HepG2 (cell line): ENCODE results near the gene DGAT2. TPM values are rescaled to one million over a fixed set of nuclear protein-coding genes. Genes with fewer than 3 reads are reported as not detected.

Experiments used
- ATAC-seq: fragments of 200-7000 bp; cut with Tn5 transposase; 3 replicates; pipeline ENCODE4 v1.9.1; 2020; ENCODE audit warnings: mild to moderate bottlenecking, moderate library complexity
- BruUV-seq: library from RNA; stranded (reverse); fragments of 400-500 nt; replicated peaks from 2 replicates; lab custom pipeline; 2021; lab: Mats Ljungman, UMichigan
- CTCF ChIA-PET: fragments of 300-600 bp; formaldehyde crosslinking; extraction: SDS; loops from one replicate; lab custom pipeline; 2021; ENCODE audit warnings: low total read pairs, inconsistent platforms, low intra/inter-chr PET ratio; lab: Yijun Ruan, JAX
- POLR2A ChIA-PET: fragments of 350-600 bp; sonication (Branson Sonifier 250); formaldehyde crosslinking; loops from one replicate; lab custom pipeline; 2020; ENCODE audit warnings: antibody characterized with exemption, inconsistent platforms; lab: Yijun Ruan, JAX
- DNase-seq: peaks from one replicate; pipeline ENCODE4 v3.0.0-alpha.2; 2015; ENCODE audit warnings: low spot score
- FAIRE-seq: peaks from 3 replicates; lab custom pipeline; 2011; peaks lifted over from hg19 to GRCh38; lab: Jason Lieb, UNC
- H2AFZ ChIP-seq: one replicate; pipeline ENCODE4 v1.6.1; 2011; ENCODE audit warnings: low read length, inconsistent platforms
- H3K27ac ChIP-seq: fragments of 300-600 bp; 3 replicates; pipeline ENCODE4 v1.8.0; 2011; ENCODE audit warnings: mixed run types, mild to moderate bottlenecking, mixed read lengths, low read length, inconsistent platforms; ENCODE audit not compliant: insufficient read depth; ENCODE audit errors: extremely low read length
- H3K27me3 ChIP-seq, 2 experiments: fragments of 200-600 bp in 1 of 2; 2 replicates in 1 of 2; 3 replicates in 1 of 2; pipeline versions ENCODE4 v1.6.0 to v1.8.0; 2011; ENCODE audit warnings: low read length in 2 of 2, mild to moderate bottlenecking in 2 of 2, moderate library complexity in 2 of 2, inconsistent platforms in 1 of 2; ENCODE audit not compliant: insufficient read depth in 2 of 2, control insufficient read depth in 1 of 2
- H3K36me3 ChIP-seq, 2 experiments: fragments of 200-600 bp in 1 of 2; replicated peaks in 1 of 2; 2 replicates in 1 of 2; 3 replicates in 1 of 2; pipeline versions ENCODE4 v1.5.1 to v1.8.0; 2011; ENCODE audit warnings: low read length in 2 of 2, inconsistent platforms in 1 of 2; ENCODE audit not compliant: insufficient read depth in 2 of 2, control insufficient read depth in 1 of 2
- H3K4me1 ChIP-seq: 2 replicates; pipeline ENCODE4 v1.5.1; 2012; ENCODE audit warnings: low read length, inconsistent platforms; ENCODE audit not compliant: insufficient read depth
- H3K4me2 ChIP-seq: 2 replicates; pipeline ENCODE4 v1.6.0; 2011; ENCODE audit warnings: low read depth, low read length, inconsistent platforms
- H3K4me3 ChIP-seq, 3 experiments: fragments of 200-600 bp in 1 of 3; sonication (generic), shearing (Covaris generic) in 1 of 3; replicated peaks in 1 of 3; 2 replicates each; pipeline ENCODE4 v1.5.1; 2011 to 2016; ENCODE audit warnings: low read length in 3 of 3, inconsistent platforms in 2 of 3, low read depth in 2 of 3, mild to moderate bottlenecking in 2 of 3, control low read depth in 1 of 3, mixed read lengths in 1 of 3; ENCODE audit not compliant: insufficient read depth in 1 of 3
- H3K79me2 ChIP-seq: one replicate; pipeline ENCODE4 v1.6.1; 2011; ENCODE audit warnings: low read length, inconsistent platforms; ENCODE audit not compliant: insufficient read depth
- H3K9ac ChIP-seq: 2 replicates; pipeline ENCODE4 v1.6.0; 2011; ENCODE audit warnings: mild to moderate bottlenecking, low read depth, low read length, inconsistent platforms; ENCODE audit not compliant: insufficient read depth
- H3K9me3 ChIP-seq: 2 replicates; pipeline ENCODE4 v1.5.1; 2012; ENCODE audit warnings: mild to moderate bottlenecking, low read length
- H4K20me1 ChIP-seq: 2 replicates; pipeline ENCODE4 v1.6.0; 2011; ENCODE audit warnings: inconsistent platforms, mild to moderate bottlenecking, low read length, moderate library complexity; ENCODE audit not compliant: insufficient read depth
- GPN1 ChIP-seq: sonication (generic); formaldehyde crosslinking; IDR thresholded peaks from 2 replicates; pipeline ENCODE4 v1.5.1; 2020; ENCODE audit warnings: missing genetic modification reagents, borderline replicate concordance
- HNRNPUL1 ChIP-seq: fragments of 200-400 bp; formaldehyde crosslinking; IDR thresholded peaks from 2 replicates; pipeline ENCODE4 v1.6.1; 2017; ENCODE audit warnings: low read depth, mild to moderate bottlenecking, low read length, moderate library complexity
- IKZF1 ChIP-seq: fragments of 450-650 bp; IDR thresholded peaks from 2 replicates; pipeline ENCODE4 v1.7.1; 2016
- NFATC3 ChIP-seq: sonication (generic); formaldehyde crosslinking; IDR thresholded peaks from 2 replicates; pipeline ENCODE4 v1.5.1; 2020; ENCODE audit warnings: mild to moderate bottlenecking, missing genetic modification reagents
- NRL ChIP-seq: sonication (generic); formaldehyde crosslinking; IDR thresholded peaks from 2 replicates; pipeline ENCODE4 v1.5.0; 2020; ENCODE audit warnings: missing genetic modification reagents, mild to moderate bottlenecking, moderate library complexity, borderline replicate concordance
- RBFOX2 ChIP-seq: fragments of 200-400 bp; formaldehyde crosslinking; IDR thresholded peaks from 2 replicates; pipeline ENCODE4 v1.6.1; 2017; ENCODE audit warnings: low read depth, mild to moderate bottlenecking, low read length
- SOX13 ChIP-seq, 3 experiments: fragments of 450-650 bp in 1 of 3; sonication (generic) in 1 of 3; formaldehyde crosslinking in 1 of 3; IDR thresholded peaks in 2 of 3; conservative IDR thresholded peaks in 1 of 3; 2 replicates each; pipeline versions ENCODE4 v1.5.0 to v1.6.1; 2016 to 2020; ENCODE audit warnings: antibody characterized with exemption in 1 of 3, mild to moderate bottlenecking in 1 of 3, missing compliant biosample characterization in 1 of 3, missing genetic modification reagents in 1 of 3, moderate library complexity in 1 of 3
- TSC22D2 ChIP-seq: sonication (generic); formaldehyde crosslinking; IDR thresholded peaks from 2 replicates; pipeline ENCODE4 v1.5.1; 2020; ENCODE audit warnings: missing genetic modification reagents, mild to moderate bottlenecking, borderline replicate concordance
- WGBS: methylation state at CpG from one replicate; pipeline ENCODE4 v1.1.6; 2017; ENCODE audit warnings: low lambda C conversion rate; 5-methylcytosine and 5-hydroxymethylcytosine counted together
- in situ Hi-C: cut with HindIII; loops from 2 replicates; pipeline ENCODE4 v1.10.0; 2017; ENCODE audit warnings: low pct_unique_long_range_greater_than_20kb; ENCODE audit not compliant: extremely low pct_ligation_motif_present
- intact Hi-C: fragments of 100-400 bp; cut with micrococcal nuclease; formaldehyde crosslinking; loops from one replicate; pipeline ENCODE4 v1.10.0; 2022; ENCODE audit not compliant: unreplicated experiment
- polyA plus RNA-seq, 8 experiments: library from polyadenylated mRNA; depleted of rRNA in 3 of 8; stranded (reverse) in 7 of 8; unstranded in 1 of 8; fragments of >200 nt; fragmentation: Illumina TruSeq in 4 of 8; extraction: Trizol in 4 of 8; gene quantifications; 2 replicates each; pipeline versions ENCODE4 v1.2.1 to v1.2.3, GENCODE V29; 2011 to 2016; ENCODE audit warnings: low read depth in 4 of 8, missing spikeins in 1 of 8, mixed read lengths in 1 of 8; ENCODE audit not compliant: insufficient read depth in 1 of 8
- total RNA-seq, 5 experiments: library from RNA; depleted of rRNA; stranded (reverse); fragments of >200 nt; fragmentation: Illumina TruSeq; extraction: Trizol; gene quantifications; 2 replicates each; pipeline ENCODE4 v1.2.3, GENCODE V29; 2016; ENCODE audit warnings: low read depth in 1 of 5
- TF ChIP-seq, protein P1 (sequence below): sonication (generic); formaldehyde crosslinking; IDR thresholded peaks from 2 replicates; pipeline ENCODE4 v1.8.0; 2023; ENCODE audit warnings: mild to moderate bottlenecking, missing genetic modification reagents
- TF ChIP-seq, protein P2 (sequence below): sonication (generic); formaldehyde crosslinking; IDR thresholded peaks from 2 replicates; pipeline ENCODE4 v1.4.0; 2020; ENCODE audit warnings: missing genetic modification reagents

Gene DGAT2
- total and polyA plus RNA-seq, 2 of the 13 experiments (the other 11 are each of a cell fraction or from before 2014, with no cell fraction given), result 39.0 to 65.6 TPM

DNA sequence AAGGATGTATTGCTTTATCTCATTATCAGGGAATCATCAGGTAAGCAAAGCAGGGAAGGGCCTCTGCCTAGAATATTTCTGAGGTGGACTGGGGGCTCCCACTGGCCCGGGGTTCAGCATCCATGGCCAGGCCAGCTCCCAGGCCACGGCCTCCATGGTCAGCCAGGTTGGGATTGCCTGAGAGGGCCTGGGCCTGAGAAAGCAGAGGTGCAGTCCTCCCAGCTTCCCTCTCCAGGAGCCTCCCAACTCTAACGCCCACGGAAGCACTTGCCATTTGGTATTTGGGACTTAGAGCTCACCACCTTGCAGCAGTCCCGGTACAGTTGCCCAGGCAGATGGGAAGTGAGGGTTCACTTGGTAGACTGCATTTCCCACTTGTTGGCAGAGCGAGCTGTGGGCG is 12.7 kb downstream of the DGAT2 start:
- Histone ChIP-seq H3K36me3 (peaks cover 3 to 4% of the 10 kb centered on the region in 2 experiments; a peak in 3 of 5 replicates), H3K27me3 (no peaks in the 10 kb centered on the region), H3K9me3 (no peaks in the 10 kb centered on the region), H3K4me3 (no peak overlapping the region), H4K20me1 (no peaks in the 10 kb centered on the region), H2AFZ (no peak overlapping the region), H3K27ac (peak overlapping the region; percentile 92), H3K4me1 (peaks cover 66% of the 10 kb centered on the region), H3K79me2 (no peaks in the 10 kb centered on the region), H3K9ac (no peak overlapping the region), H3K4me2 (no peak overlapping the region)
- DNase-seq, result no peak
- TF ChIP-seq HNRNPUL1 (no peak), NFATC3 (CRISPR knock-in tag) (0 out of 2 replicates have a peak, but pooled peaks have one; percentile 49), NRL (CRISPR knock-in tag) (peak; percentile 31; the same call in 1 of the 2 replicates), IKZF1 (no peak), TSC22D2 (no peak)
- 95% methylated on average over 7 of the region's 7 CpGs for WGBS
- intact Hi-C loops (no loop called here), in situ Hi-C loops (no loop called here)
- ChIA-PET POLR2A (interaction anchor here (1.7 to 7.9 kb wide), 5 partner anchors 13 to 61 kb away, joined by 4 to 138 read pairs (median 23); partner anchors contain the start of gene DGAT2), CTCF (no interaction called here)
- no peak for FAIRE-seq
- no peak for ATAC-seq
- BruUV-seq, result no TSS peak

DNA sequence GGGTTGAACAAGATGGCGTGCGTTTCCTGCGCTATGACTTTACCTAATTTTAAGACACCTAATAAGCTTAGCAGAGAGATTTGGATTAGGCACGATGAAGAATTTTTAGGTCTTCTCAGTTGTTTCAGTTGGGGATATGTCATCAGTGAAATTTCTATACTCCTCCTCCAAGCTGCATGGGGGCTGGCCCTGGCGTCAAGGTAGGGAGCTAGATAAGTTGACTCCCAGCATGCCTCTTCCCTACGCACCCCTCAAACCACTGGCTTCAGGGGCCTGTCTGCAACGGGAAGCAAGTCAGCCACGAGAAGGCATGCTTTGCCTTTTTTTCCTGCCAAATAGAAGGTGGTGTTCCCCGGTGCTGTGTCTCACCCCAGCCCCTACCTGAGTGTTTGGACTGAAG is 13.3 kb downstream of the DGAT2 start:
- Histone ChIP-seq H4K20me1 (no peaks in the 10 kb centered on the region), H2AFZ (no peak overlapping the region), H3K4me3 (no peak overlapping the region), H3K79me2 (no peaks in the 10 kb centered on the region), H3K36me3 (peaks cover 0 to 3% of the 10 kb centered on the region in 2 experiments; a peak in 2 of 5 replicates), H3K27ac (peak overlapping the region; percentile 92), H3K4me1 (peaks cover 71% of the 10 kb centered on the region), H3K4me2 (no peak overlapping the region), H3K9ac (0 out of 2 replicates have a peak overlapping the region, but pooled peaks have one; percentile 57), H3K9me3 (no peaks in the 10 kb centered on the region), H3K27me3 (no peaks in the 10 kb centered on the region)
- ChIA-PET POLR2A (interaction anchor here (1.6 to 7.9 kb wide), 7 partner anchors 13 to 61 kb away, joined by 4 to 138 read pairs (median 23); no protein-coding TSS in a partner anchor), CTCF (no interaction called here)
- no peak for FAIRE-seq
- BruUV-seq, result no TSS peak
- 98% methylated on average over 6 of the region's 9 CpGs for WGBS
- TF ChIP-seq RBFOX2 (0 out of 2 replicates have a peak, but pooled peaks have one; percentile 6), SOX13 (IDR thresholded peaks at IDR 0.05) (no peak), SOX13 (CRISPR knock-in tag; conservative IDR thresholded peaks at IDR 0.05 in 1 of 2, IDR thresholded peaks at IDR 0.05 in 1 of 2) (no peak), GPN1 (CRISPR knock-in tag) (no peak)
- TF ChIP-seq, protein P1, sequence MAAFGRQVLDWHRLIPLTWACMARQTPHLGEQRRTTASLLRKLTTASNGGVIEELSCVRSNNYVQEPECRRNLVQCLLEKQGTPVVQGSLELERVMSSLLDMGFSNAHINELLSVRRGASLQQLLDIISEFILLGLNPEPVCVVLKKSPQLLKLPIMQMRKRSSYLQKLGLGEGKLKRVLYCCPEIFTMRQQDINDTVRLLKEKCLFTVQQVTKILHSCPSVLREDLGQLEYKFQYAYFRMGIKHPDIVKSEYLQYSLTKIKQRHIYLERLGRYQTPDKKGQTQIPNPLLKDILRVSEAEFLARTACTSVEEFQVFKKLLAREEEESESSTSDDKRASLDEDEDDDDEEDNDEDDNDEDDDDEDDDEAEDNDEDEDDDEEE (CRISPR knock-in tag), result no peak
- TF ChIP-seq, protein P2, sequence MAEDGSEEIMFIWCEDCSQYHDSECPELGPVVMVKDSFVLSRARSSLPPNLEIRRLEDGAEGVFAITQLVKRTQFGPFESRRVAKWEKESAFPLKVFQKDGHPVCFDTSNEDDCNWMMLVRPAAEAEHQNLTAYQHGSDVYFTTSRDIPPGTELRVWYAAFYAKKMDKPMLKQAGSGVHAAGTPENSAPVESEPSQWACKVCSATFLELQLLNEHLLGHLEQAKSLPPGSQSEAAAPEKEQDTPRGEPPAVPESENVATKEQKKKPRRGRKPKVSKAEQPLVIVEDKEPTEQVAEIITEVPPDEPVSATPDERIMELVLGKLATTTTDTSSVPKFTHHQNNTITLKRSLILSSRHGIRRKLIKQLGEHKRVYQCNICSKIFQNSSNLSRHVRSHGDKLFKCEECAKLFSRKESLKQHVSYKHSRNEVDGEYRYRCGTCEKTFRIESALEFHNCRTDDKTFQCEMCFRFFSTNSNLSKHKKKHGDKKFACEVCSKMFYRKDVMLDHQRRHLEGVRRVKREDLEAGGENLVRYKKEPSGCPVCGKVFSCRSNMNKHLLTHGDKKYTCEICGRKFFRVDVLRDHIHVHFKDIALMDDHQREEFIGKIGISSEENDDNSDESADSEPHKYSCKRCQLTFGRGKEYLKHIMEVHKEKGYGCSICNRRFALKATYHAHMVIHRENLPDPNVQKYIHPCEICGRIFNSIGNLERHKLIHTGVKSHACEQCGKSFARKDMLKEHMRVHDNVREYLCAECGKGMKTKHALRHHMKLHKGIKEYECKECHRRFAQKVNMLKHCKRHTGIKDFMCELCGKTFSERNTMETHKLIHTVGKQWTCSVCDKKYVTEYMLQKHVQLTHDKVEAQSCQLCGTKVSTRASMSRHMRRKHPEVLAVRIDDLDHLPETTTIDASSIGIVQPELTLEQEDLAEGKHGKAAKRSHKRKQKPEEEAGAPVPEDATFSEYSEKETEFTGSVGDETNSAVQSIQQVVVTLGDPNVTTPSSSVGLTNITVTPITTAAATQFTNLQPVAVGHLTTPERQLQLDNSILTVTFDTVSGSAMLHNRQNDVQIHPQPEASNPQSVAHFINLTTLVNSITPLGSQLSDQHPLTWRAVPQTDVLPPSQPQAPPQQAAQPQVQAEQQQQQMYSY (CRISPR knock-in tag), result 0 out of 2 replicates have a peak, but pooled peaks have one; percentile 10
- intact Hi-C loops (no loop called here), in situ Hi-C loops (no loop called here)
- ATAC-seq, result no peak
- no peak for DNase-seq
